NB4 (cell line): ENCODE results near the gene FCRL1.

Experiments used
- TF ChIP-seq, protein P1 (sequence below): IDR thresholded peaks from one replicate; pipeline ENCODE4 v1.5.1; 2012; ENCODE audit warnings: low read depth, low read length
- TF ChIP-seq, protein P2 (sequence below): IDR thresholded peaks from 2 replicates; pipeline ENCODE4 v1.6.1; 2011; ENCODE audit warnings: low read depth, low read length

DNA sequence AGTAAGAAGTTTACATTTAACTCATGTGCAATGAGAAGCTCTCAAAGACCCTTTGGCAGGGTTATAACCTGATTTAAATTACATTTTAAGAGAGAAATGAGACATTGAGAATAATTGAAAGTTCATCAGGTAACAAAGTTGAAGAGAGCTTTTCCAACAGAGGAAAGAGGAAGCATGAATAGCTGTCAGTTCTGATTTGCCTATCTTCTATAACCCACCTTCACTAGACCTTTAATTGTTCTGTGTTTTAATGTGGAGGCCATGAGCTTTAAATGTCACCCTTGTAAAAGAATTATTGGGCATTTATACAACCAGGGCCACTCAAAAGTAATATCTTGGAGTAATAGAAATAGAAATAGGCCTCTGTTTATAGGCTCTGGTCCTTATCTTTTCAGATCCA, 9.3 kb upstream of the FCRL1 start:
- TF ChIP-seq, protein P1, sequence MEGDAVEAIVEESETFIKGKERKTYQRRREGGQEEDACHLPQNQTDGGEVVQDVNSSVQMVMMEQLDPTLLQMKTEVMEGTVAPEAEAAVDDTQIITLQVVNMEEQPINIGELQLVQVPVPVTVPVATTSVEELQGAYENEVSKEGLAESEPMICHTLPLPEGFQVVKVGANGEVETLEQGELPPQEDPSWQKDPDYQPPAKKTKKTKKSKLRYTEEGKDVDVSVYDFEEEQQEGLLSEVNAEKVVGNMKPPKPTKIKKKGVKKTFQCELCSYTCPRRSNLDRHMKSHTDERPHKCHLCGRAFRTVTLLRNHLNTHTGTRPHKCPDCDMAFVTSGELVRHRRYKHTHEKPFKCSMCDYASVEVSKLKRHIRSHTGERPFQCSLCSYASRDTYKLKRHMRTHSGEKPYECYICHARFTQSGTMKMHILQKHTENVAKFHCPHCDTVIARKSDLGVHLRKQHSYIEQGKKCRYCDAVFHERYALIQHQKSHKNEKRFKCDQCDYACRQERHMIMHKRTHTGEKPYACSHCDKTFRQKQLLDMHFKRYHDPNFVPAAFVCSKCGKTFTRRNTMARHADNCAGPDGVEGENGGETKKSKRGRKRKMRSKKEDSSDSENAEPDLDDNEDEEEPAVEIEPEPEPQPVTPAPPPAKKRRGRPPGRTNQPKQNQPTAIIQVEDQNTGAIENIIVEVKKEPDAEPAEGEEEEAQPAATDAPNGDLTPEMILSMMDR = no peak
- TF ChIP-seq, protein P2, sequence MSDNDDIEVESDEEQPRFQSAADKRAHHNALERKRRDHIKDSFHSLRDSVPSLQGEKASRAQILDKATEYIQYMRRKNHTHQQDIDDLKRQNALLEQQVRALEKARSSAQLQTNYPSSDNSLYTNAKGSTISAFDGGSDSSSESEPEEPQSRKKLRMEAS = no peak
